Suprapubic skin (tissue), 4 donors: ENCODE measurements around the gene ZSCAN22. TPM values are rescaled to one million over a fixed set of nuclear protein-coding genes. Genes with fewer than 3 reads are reported as not detected.

Experiments used
- DNase-seq, 2 donors: peaks; one replicate each; pipeline ENCODE4 v3.0.0-alpha.2; 2019; ENCODE audit warnings: low spot score in 2 of 2
- H3K27ac ChIP-seq: fragments of 200-600 bp; sonication (generic); one replicate; pipeline ENCODE4 v1.5.1; 2019
- H3K27me3 ChIP-seq: fragments of 200-600 bp; sonication (generic); one replicate; pipeline ENCODE4 v1.5.1; 2019
- H3K36me3 ChIP-seq: fragments of 200-600 bp; sonication (generic); one replicate; pipeline ENCODE4 v1.5.1; 2019
- H3K4me1 ChIP-seq: fragments of 200-600 bp; sonication (generic); one replicate; pipeline ENCODE4 v1.5.1; 2019
- H3K4me3 ChIP-seq: fragments of 200-600 bp; sonication (generic); one replicate; pipeline ENCODE4 v1.5.1; 2019; ENCODE audit warnings: mild to moderate bottlenecking
- H3K9me3 ChIP-seq: fragments of 200-600 bp; sonication (generic); one replicate; pipeline ENCODE4 v1.5.1; 2019
- EP300 ChIP-seq: sonication (generic); formaldehyde crosslinking; IDR thresholded peaks from one replicate; pipeline ENCODE4 v1.6.1; 2017; ENCODE audit warnings: antibody characterized with exemption
- POLR2A ChIP-seq, 2 donors: fragments of 450-650 bp; IDR thresholded peaks; one replicate each; pipeline ENCODE4 v1.6.1; 2017; ENCODE audit warnings: antibody characterized with exemption in 2 of 2, mild to moderate bottlenecking in 2 of 2, moderate library complexity in 2 of 2
- POLR2AphosphoS5 ChIP-seq, 3 donors: sonication (generic); formaldehyde crosslinking; IDR thresholded peaks; one replicate each; pipeline ENCODE4 v1.6.1; 2017; ENCODE audit warnings: antibody characterized with exemption in 3 of 3
- WGBS: methylation state at CpG from one replicate; pipeline ENCODE4 v1.1.5; 2018; 5-methylcytosine and 5-hydroxymethylcytosine counted together
- total RNA-seq, 4 donors: library from RNA; depleted of rRNA; stranded (reverse); fragments of >200 nt; gene quantifications; one replicate each; pipeline ENCODE4 v1.1.0, GENCODE V29; 2016
- TF ChIP-seq, protein P1 (sequence below), 2 donors: fragments of 200-600 bp in 1 of 2; fragments of 450-650 bp in 1 of 2; sonication (generic) in 1 of 2; IDR thresholded peaks; one replicate each; pipeline ENCODE4 v1.5.1; 2016 to 2019; ENCODE audit warnings: antibody characterized with exemption in 2 of 2, mild to moderate bottlenecking in 1 of 2, moderate library complexity in 1 of 2

ZSCAN22 gene
- total RNA-seq, 4 donors from 2014 or later = 4.3 to 7.6 (median 5.6) TPM

DNA sequence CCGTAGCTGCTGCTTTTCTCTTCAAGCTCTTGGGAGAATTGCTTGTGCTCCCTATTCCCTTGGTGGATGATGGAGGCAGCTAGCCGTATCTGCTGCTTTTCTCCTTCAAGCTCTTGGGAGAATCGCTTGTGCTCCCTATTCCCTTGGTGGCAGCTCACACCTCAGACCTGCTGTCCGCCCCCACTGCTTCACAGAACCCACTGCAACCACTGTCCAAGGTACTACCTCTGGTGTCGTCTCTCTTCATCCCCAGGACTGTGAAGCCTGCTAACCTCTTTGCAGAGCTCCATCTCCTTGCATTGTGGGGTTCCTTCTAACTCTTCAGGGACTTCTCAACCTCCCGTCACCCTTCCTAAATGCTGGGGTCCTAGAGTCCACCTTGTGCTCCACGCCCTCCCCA, 26.2 kb upstream of the ZSCAN22 start:
- no peak for TF ChIP-seq EP300
- TF ChIP-seq, protein P1, sequence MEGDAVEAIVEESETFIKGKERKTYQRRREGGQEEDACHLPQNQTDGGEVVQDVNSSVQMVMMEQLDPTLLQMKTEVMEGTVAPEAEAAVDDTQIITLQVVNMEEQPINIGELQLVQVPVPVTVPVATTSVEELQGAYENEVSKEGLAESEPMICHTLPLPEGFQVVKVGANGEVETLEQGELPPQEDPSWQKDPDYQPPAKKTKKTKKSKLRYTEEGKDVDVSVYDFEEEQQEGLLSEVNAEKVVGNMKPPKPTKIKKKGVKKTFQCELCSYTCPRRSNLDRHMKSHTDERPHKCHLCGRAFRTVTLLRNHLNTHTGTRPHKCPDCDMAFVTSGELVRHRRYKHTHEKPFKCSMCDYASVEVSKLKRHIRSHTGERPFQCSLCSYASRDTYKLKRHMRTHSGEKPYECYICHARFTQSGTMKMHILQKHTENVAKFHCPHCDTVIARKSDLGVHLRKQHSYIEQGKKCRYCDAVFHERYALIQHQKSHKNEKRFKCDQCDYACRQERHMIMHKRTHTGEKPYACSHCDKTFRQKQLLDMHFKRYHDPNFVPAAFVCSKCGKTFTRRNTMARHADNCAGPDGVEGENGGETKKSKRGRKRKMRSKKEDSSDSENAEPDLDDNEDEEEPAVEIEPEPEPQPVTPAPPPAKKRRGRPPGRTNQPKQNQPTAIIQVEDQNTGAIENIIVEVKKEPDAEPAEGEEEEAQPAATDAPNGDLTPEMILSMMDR (IDR thresholded peaks at IDR 0.05) = no peak
- TF ChIP-seq POLR2AphosphoS5 (IDR thresholded peaks at IDR 0.05) = no peak
- no peak for TF ChIP-seq POLR2A (IDR thresholded peaks at IDR 0.05)
- H3K27ac ChIP-seq = no peak overlapping the region
- DNase-seq = no peak
- 95% methylated on average over 7 of the region's 7 CpGs for WGBS
- no peak overlapping the region for H3K4me3 ChIP-seq
- H3K27me3 ChIP-seq = no peaks in the 10 kb centered on the region
- peaks cover 31% of the 10 kb centered on the region for H3K36me3 ChIP-seq
- peaks cover 1% of the 10 kb centered on the region for H3K4me1 ChIP-seq
- no peaks in the 10 kb centered on the region for H3K9me3 ChIP-seq

DNA sequence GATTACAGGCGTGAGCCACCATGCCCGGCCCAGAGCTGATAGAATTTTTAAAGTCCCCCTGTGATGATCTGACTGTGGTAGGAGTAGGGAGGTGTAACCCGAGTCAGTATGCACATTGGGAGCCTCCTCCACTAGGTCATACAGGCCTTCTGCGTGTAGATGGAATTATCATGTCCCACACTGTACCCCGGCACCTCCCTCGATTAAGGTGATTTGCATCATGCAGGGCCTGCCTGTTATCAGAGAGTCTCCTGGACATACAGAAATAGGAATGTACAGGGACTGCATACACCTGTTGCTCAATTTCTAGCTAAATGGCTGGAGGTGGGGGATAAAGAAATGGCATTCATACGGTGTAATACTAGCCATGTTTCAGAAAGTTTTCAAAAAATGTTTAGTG, 22.5 kb upstream of the ZSCAN22 start:
- Histone ChIP-seq H3K4me3 (no peak overlapping the region), H3K9me3 (no peaks in the 10 kb centered on the region), H3K27me3 (no peaks in the 10 kb centered on the region), H3K4me1 (peaks cover 20% of the 10 kb centered on the region), H3K27ac (no peak overlapping the region), H3K36me3 (peaks cover 43% of the 10 kb centered on the region)
- DNase-seq = no peak
- WGBS = 85% methylated on average over 7 of the region's 7 CpGs
- TF ChIP-seq, protein P1 (IDR thresholded peaks at IDR 0.05) = no peak
- no peak for TF ChIP-seq POLR2AphosphoS5 (IDR thresholded peaks at IDR 0.05)
- TF ChIP-seq EP300 = no peak
- TF ChIP-seq POLR2A (IDR thresholded peaks at IDR 0.05) = no peak

DNA sequence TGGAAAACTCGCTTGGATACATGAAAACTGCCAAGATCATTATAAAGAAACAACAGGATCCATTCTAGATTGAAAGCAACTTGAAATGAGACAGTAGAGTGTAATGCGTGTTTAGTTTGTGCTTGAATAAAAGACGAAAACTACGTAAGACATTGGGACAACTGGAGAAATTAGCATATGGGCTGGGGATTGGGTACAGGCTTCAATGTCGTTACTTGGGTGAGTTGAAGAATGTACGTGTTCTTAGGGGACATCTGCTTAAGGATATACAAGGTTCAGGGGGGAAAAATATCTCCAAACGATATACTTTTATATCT, 22.1 kb upstream of the ZSCAN22 start:
- Histone ChIP-seq H3K27ac (peak overlapping the region; percentile 55), H3K4me1 (peaks cover 20% of the 10 kb centered on the region), H3K36me3 (peaks cover 41% of the 10 kb centered on the region), H3K4me3 (peak overlapping the region; percentile 86), H3K9me3 (no peaks in the 10 kb centered on the region), H3K27me3 (no peaks in the 10 kb centered on the region)
- DNase-seq = no peak
- 14% methylated on average over 7 of the region's 7 CpGs for WGBS
- TF ChIP-seq POLR2A (IDR thresholded peaks at IDR 0.05) (no peak), EP300 (no peak), POLR2AphosphoS5 (IDR thresholded peaks at IDR 0.05) (no peak)
- TF ChIP-seq, protein P1 (IDR thresholded peaks at IDR 0.05) = no peak

DNA sequence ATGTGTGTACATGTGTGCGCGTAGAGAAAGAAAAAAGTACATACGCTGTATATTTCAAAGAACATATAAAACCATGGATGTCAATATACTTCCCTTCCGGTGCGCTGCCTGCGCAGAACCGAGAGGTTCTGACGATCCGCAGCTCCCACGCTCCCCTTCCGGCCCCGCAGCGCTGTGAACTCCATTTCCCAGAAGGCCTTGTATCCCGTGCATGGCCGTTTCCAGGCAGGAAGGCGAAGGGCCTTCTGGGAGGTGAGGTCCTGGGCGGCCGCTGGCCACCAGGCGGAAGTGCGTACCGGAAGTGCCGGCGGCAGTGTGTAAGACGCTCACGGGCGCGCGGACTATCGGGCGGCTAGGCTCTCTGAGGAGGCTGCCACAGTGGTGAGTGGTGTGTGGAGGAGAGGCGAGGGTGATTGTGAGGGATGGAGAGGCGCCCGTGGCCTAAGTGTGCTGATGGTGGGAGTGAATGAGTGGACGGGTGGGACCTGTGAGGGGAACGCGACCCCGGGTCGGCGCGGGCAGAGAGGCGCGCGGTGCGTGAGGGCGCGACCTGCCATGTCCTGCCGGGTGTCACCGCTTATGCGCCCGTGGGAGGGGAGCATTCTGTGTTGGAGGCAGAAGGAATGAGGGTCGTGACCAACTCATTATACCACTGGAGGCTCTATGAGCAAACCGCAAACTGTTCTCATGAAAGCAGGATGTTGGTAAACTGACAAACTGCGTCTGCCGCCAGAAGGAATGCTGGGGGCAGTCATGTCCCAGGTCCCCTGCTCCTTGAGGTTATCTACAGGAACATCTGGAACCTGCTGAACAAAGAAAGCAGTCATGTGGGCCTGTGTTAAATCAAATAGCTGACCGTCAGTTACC, 21.5 kb upstream of the ZSCAN22 start, which contains the start of gene ERVK3-1:
ERVK3-1 (plus strand) TSS at position 313 of the 867 bp plus-strand sequence. CDS start 6,792 bp downstream, outside the sequence.
- H3K9me3 ChIP-seq = no peaks in the 10 kb centered on the region
- TF ChIP-seq POLR2AphosphoS5 (IDR thresholded peaks at IDR 0.05) (peak; percentile 92 to 99 (median 97)), POLR2A (IDR thresholded peaks at IDR 0.05) (peak in 1 of 2 donors; percentile 95), EP300 (no peak)
- TF ChIP-seq, protein P1 (IDR thresholded peaks at IDR 0.05) = peak; percentile 24 to 36
- peak within 1 kb of the TSS; percentile 86 for H3K4me3 ChIP-seq
- H3K27me3 ChIP-seq = no peaks in the 10 kb centered on the region
- H3K27ac ChIP-seq = peak within 1 kb of the TSS; percentile 86
- 1% methylated on average over 50 of the region's 55 CpGs for WGBS
- DNase-seq = peak; percentile 98
- peaks cover 20% of the 10 kb centered on the region for H3K4me1 ChIP-seq
- H3K36me3 ChIP-seq = peaks cover 37% of the 10 kb centered on the region

DNA sequence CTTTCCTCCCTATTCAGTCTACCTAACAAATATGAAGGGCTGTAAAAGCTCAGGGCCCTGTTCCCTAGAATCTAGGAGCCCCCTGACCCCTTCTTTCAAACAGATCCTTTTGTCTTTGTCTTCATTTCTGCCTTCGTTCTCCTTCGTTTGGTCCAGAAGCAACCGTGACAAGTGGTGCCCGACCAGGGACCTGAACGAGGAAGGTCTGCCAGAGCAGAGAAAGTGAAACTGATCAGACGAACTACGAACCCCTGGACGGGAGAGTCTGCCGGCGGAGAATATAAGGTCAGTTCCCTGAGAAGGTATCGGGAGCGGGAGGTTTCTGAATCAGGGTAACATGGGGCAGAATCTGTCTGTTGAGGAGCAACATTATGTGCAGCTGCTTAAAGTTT, 20.9 kb upstream of the ZSCAN22 start:
- Histone ChIP-seq H3K4me3 (peak overlapping the region; percentile 86), H3K9me3 (no peaks in the 10 kb centered on the region), H3K27me3 (no peaks in the 10 kb centered on the region), H3K36me3 (peaks cover 31% of the 10 kb centered on the region), H3K27ac (peak overlapping the region; percentile 86), H3K4me1 (peaks cover 24% of the 10 kb centered on the region)
- no peak for DNase-seq
- TF ChIP-seq, protein P1 (IDR thresholded peaks at IDR 0.05) = no peak
- 78% methylated on average over 12 of the region's 12 CpGs for WGBS
